GM18520 (cell line): Measurements from ENCODE around the gene GSTA5.
"Not testable (repeated sequence)": the region's sequence is repeated elsewhere in the genome, so short reads cannot be mapped to it uniquely, and the experiment has no call there.

ENCODE experiments used
- ATAC-seq: cut with Tn5 transposase; IDR thresholded peaks from one replicate; pipeline ENCODE4 v1.9.1; 2021; ENCODE audit not compliant: unreplicated experiment

Gene GSTA5

DNA sequence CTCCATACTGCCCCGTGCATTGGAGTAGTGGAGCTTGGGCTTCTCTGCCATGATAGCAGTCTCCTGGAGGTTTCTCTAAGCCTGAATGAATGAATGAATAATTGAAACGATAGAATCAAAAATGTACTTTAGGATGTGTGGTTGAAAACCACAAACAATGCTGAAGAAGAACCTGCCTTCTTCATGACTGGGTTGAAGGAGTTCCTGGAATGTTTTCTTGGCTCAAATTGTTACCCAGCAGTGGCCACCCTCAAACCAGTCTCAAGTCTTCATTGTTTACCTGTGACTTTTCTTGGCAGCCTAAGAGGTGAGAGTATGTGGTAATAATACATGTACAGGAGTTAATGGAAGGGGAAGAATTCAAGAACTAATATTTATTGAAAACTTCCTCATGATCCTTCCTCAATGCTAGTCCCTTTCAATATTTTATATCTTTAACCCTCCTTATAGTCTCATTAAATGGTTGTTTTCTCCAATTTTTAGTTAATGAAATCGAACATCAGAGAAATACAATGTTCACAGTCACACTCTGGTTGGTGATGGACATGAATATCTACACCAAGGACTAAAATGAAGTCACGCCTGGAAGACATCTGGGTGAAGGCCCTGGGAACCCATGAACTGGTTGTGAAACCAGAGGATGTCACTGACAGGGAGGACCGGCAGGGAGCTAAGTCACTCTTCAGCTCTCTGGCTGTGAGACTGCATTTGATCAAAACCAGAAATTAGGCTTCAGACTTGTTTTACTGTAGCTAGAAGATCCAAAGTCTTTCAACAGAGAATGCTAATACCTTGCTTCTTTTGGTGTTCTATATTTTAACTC lies at the start of gene GSTA5:
Gene GSTA5, minus strand, starts transcription at position 51 of the 823 bp plus-strand sequence.
- no peak for ATAC-seq

DNA sequence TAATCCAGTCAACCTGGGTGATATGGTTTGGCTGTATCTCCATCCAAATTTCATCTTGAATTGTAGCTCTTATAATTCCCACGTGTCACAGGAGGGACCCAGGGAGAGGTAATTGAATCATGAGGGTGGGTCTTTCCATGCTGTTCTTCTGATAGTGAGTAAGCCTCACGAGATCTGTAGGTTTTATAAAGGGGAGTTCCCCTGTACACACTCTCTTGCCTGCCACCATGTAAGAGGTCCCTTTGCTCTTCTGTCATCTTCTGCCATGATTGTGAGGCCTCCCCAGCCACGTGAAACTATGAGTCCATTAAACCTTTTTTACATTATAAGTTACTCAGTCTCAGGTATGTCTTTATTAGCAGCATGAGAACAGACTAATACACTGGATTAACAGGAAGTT lies 49.4 kb upstream of the GSTA5 start:
- ATAC-seq: no peak

- no peak for ATAC-seq
These were observed 47.4 kb upstream of the GSTA5 start for GRCh38 chr6:52887910-52888524.

DNA sequence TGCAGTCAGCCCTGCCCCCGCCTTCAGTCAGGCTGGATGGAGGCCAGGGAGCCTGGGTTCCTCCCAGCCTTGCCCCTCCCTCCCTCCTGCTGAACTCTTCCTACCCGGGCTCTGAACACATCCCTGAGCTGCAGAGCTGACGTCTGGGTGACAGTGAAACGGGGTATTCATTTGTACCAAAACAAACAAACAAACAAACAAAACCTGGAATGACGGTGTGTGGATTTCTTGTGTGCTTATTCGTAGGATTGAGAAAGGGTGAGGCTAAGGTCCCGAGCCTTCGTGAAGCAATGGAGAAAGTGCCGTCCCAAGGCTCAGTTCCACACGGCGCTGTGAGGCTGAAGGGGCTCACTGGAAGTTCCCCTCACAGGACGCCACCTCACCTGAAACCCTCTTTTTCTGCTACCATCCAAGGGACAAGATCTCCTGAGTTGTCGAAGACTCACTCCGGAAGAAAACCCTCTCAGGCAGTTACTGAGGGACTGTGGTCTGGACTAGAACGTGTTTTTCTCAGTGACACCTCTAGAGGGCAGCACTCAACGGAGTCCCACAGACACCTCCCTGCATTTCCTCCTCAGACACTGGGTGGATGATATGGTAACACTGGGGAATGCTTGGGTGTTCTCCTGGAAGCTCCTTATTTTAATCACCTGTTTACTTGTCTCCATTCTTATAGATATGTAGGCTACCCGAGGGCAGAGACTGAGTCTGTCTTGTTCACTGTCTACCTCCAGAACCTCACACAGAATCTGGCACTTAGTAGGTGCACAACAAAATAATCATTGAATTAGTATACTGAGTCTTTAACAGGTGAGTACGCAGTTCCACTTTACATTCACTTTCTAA lies 41.6 kb upstream of the GSTA5 start:
- peak; percentile 96 for ATAC-seq

DNA sequence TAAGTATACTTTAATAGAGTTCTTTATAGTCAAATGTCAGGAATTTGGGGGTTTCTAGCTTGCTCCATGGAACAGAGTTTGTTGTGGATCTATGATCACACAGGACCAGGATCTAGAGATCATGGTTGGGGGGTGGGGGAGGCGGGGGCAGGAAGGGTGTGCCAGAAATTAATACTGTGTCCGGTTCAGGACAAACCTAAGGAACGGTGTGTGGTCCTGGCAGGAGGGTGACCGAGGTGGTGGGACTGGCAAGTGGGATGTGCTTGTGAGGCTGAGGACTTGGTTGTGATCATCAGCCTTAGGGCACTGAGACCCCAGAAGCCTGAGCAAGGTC lies 41.0 kb upstream of the GSTA5 start:
- no peak for ATAC-seq

GRCh38 chr6:52877786-52878185 lies 37.2 kb upstream of the GSTA5 start:
- no peak for ATAC-seq

- no peak for ATAC-seq
These were observed 36.6 kb upstream of the GSTA5 start for GRCh38 chr6:52877168-52877567.

DNA sequence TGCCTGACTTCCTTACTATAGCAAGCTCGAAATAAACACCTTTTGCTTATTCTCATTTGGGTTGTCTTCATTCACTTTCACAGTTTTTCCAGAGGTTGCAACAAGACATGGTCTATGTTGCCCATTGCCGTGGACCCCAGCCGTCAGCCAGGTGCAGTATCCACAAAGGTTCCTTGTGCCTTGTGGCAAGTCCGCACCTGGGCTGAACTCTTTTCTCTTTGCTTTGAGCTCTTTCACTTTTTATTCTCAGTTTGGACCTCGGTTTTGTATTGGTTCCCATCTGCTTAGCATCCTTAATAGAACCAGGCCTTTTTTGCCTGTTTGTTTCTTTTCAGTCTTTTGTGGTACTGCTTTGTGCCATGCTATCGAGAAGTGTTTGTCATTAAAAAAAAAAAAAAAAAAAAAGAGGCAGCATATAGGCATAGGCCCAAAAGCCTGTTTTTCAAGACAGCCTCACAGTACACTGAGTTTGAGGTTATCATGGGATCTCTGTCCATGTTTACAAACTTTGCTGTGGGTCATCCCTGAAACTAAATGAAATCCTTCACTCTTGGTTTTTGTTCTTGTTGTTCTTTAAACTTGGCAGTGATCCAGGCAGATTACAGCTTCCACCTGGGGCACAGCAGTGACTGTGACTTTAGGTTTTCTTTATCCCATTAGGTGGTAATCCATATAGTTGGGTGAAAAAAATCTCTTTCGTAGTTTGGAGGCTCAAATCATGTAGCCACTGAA lies 35.6 kb upstream of the GSTA5 start:
- ATAC-seq: no peak

DNA sequence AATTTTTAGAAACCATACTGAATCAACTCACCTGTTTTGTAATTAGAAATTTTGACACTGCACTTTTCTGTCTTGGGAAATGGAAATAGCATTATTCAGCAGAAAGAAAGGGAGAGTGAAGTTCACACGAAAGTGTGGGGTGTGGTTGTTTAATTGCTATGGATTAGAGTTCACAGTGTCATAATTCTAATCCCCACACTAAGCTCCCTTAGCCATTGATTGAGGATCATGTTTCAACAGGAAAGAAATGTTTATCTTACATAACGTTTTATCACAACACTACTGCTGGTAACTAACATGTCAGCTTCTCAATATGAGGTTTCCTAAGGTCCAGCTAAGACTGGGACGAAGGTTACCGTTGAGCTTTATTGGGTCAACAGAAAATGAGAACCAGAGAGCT lies 31.4 kb upstream of the GSTA5 start:
- no peak for ATAC-seq

DNA sequence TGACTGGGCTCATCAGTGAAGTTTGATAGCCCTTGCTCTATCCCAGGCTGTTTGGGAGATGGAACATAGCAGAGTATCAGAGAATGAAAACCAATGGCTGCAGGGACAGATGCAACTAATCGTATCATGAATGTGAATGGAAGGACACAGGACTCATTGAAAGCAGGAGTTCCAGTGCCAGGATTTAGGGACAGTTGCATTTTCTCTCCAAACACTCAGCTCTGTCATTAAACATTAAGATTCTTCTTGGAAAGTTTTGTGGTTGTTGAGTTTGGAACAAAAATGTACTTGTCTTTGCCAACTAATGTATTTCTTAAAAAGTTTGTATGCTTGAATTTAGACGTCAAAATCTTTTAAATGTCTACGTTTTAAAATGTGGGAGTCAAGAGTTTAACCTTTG lies 31.0 kb upstream of the GSTA5 start:
- no peak for ATAC-seq

- ATAC-seq: not testable (repeated sequence)
These were observed 29.9 kb upstream of the GSTA5 start for GRCh38 chr6:52870335-52871091.

GRCh38 chr6:52868899-52869298 lies 28.3 kb upstream of the GSTA5 start:
- ATAC-seq: not testable (repeated sequence)

GRCh38 chr6:52868240-52868639 lies 27.6 kb upstream of the GSTA5 start:
- no peak for ATAC-seq

DNA sequence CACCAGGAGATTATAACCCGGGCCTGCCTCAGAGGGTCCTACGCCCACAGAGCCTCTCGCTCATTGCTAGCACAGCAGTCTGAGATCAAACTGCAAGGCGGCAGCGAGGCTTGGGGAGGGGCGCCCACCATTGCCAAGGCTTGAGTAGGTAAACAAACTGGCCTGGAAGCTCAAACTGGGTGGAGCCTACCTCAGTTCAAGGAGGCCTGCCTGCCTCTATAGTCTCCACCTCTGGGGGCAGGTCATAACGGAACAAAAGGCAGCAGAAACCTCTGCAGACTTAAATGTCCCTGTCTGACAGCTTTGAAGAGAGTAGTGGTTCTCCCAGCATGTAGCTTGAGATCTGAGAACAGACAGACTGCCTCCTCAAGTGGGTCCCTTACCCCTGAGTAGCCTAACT lies 20.5 kb upstream of the GSTA5 start:
- ATAC-seq: not testable (repeated sequence)

DNA sequence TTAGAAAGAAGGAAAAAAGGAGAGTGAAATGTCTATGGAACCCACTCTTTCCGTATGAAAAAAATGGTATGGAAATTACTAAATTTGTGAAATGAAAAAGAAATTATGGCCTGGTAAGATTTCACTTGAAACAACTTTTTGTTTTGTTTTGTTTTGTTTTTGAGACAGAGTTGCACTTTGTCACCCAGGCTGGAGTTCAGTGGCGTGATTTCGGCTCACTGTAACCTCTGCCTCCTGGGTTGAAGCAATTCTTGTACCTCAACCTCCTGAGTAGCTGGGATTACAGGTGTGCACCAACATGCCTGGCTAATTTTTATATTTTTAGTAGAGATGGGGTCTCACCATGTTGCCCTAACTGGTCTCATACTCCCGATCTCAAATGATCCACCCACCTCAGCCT lies 17.8 kb upstream of the GSTA5 start:
- ATAC-seq: no peak

DNA sequence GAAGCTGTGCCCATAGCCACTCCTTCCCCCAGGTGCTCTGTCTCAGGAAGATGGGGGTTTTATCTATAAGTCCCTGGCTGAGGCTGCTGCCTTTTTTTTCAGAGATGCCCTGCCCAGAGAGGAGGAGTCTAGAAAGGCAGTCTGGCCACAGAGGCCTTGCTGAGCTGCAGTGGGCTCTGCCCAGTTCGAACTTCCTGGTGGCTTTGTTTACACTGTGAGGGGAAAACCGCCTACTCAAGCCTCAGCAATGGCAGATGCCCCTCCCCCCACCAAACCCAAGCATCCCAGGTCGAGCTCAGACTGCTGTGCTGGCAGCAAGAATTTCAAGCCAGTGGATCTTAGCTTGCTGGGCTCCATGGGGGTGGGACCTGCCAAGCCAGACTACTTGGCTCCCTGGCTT lies 15.5 kb upstream of the GSTA5 start:
- ATAC-seq: not testable (repeated sequence)

DNA sequence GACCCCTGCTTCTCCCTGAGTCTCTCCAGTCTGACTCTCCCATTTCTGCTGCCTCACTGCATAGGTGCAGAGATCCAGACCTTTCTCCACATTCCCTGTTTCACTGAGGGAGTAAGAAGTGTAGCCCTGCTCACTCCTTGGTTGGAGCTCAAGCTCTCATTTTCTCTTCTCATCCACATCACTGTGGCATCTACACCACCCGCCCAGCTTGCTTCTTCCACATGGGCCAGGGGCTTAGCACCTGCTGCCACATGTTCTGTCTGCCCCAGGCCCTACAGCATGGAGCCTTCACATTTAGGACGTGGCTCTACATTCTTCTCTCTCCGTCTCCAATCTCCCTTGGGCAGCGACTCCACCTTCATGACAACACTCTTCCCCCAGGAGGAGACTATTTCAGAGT lies 8.5 kb upstream of the GSTA5 start:
- no peak for ATAC-seq

DNA sequence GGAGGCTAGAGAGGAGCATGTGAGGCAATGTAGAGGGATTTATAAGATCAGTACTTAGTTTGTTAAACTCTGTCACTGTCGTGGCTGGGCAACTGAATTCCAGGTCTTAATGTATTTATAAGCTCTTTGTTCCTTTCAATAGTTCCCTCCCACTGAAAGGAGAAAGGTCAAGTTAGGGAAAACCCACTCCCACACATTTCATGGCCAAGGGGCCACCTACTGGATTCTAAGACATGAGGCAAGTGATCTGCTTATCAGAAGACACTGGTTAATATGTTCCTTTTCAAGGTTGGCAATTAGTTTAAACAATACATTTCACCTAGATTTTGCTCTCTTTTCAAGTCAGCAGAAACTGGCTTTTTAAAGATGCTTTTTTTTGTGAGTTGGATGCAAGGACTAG lies 5.4 kb upstream of the GSTA5 start:
- ATAC-seq: no peak

- ATAC-seq: no peak
These were observed 3.0 kb upstream of the GSTA5 start for GRCh38 chr6:52843605-52844004.
